K562 (cell line): ENCODE data around the gene SIX3. TPM values are rescaled to one million over a fixed set of nuclear protein-coding genes. Genes with fewer than 3 reads are reported as not detected.

Experiments used
- ATAC-seq: fragments of 200-7000 bp; cut with Tn5 transposase; 3 replicates; pipeline ENCODE4 v1.9.1; 2020; ENCODE audit warnings: moderate library complexity
- BruUV-seq: library from RNA; stranded (reverse); fragments of 400-500 nt; replicated peaks from 2 replicates; lab custom pipeline; 2021; lab: Mats Ljungman, UMichigan
- CTCF ChIA-PET: fragments of 300-600 bp; formaldehyde crosslinking; extraction: SDS; loops from one replicate; lab custom pipeline; 2021; ENCODE audit warnings: low intra/inter-chr PET ratio; lab: Yijun Ruan, JAX
- POLR2A ChIA-PET: fragments of 300-600, 350-650 bp; sonication (Branson Sonifier 250); formaldehyde crosslinking; extraction: SDS; loops from one replicate; lab custom pipeline; 2021; ENCODE audit warnings: antibody characterized with exemption, inconsistent platforms; lab: Yijun Ruan, JAX
- DNase-seq, 4 experiments: peaks; one replicate each; pipeline versions ENCODE4 v3.0.0 to v3.0.0-alpha.2; 2011 to 2018; ENCODE audit warnings: low spot score in 3 of 4, mixed read lengths in 3 of 4; ENCODE audit errors: extremely low read depth in 1 of 4
- FAIRE-seq: peaks from 2 replicates; lab custom pipeline; 2011; peaks lifted over from hg19 to GRCh38; lab: Jason Lieb, UNC
- H2AFZ ChIP-seq: 2 replicates; pipeline ENCODE4 v1.6.0; 2011; ENCODE audit warnings: low read depth, low read length, control low read depth, inconsistent platforms
- H3K27ac ChIP-seq: fragments of 200-600 bp; 3 replicates; pipeline ENCODE4 v1.8.0; 2011; ENCODE audit warnings: low read depth, mild to moderate bottlenecking, control low read depth, inconsistent platforms, low read length, moderate library complexity, mixed read lengths; ENCODE audit errors: extremely low read depth
- H3K27me3 ChIP-seq, 2 experiments: fragments of 300-600 bp in 1 of 2; 2 replicates in 1 of 2; 3 replicates in 1 of 2; pipeline versions ENCODE4 v1.6.0 to v1.8.0; 2011; ENCODE audit warnings: inconsistent platforms in 2 of 2, low read length in 2 of 2, mild to moderate bottlenecking in 1 of 2, mixed read lengths in 1 of 2, moderate library complexity in 1 of 2; ENCODE audit not compliant: control insufficient read depth in 2 of 2, insufficient read depth in 2 of 2
- H3K36me3 ChIP-seq: fragments of 300-600 bp; 3 replicates; pipeline ENCODE4 v1.8.0; 2011; ENCODE audit warnings: mild to moderate bottlenecking, low read length, inconsistent platforms; ENCODE audit not compliant: control insufficient read depth, insufficient read depth
- H3K4me1 ChIP-seq, 2 experiments: fragments of 200-600 bp in 1 of 2; replicated peaks in 1 of 2; 2 replicates in 1 of 2; 3 replicates in 1 of 2; pipeline versions ENCODE4 v1.5.1 to v1.8.0; 2011; ENCODE audit warnings: inconsistent platforms in 2 of 2, low read length in 2 of 2, mild to moderate bottlenecking in 1 of 2, mixed read lengths in 1 of 2, moderate library complexity in 1 of 2; ENCODE audit not compliant: control insufficient read depth in 2 of 2, insufficient read depth in 2 of 2
- H3K4me2 ChIP-seq: 2 replicates; pipeline ENCODE4 v1.6.1; 2011; ENCODE audit warnings: low read length, control low read depth, inconsistent platforms, mixed read lengths; ENCODE audit not compliant: insufficient read depth
- H3K4me3 ChIP-seq: fragments of 200-600 bp; sonication (generic), shearing (Covaris generic); 2 replicates; pipeline ENCODE4 v1.5.1; 2016; ENCODE audit warnings: control low read depth, inconsistent platforms
- H3K79me2 ChIP-seq: fragments of 200-600 bp; 3 replicates; pipeline ENCODE4 v1.8.0; 2011; ENCODE audit warnings: low read length, inconsistent platforms; ENCODE audit not compliant: control insufficient read depth, insufficient read depth
- H3K9ac ChIP-seq, 2 experiments: 2 replicates each; pipeline versions ENCODE4 v1.6.0 to v1.6.1; 2011; ENCODE audit warnings: low read depth in 2 of 2, low read length in 2 of 2, control low read depth in 1 of 2, inconsistent platforms in 1 of 2, mild to moderate bottlenecking in 1 of 2, mixed read lengths in 1 of 2; ENCODE audit not compliant: insufficient read depth in 1 of 2
- H3K9me1 ChIP-seq: one replicate; pipeline ENCODE4 v1.6.0; 2011; ENCODE audit warnings: inconsistent platforms, mild to moderate bottlenecking, low read length, moderate library complexity; ENCODE audit not compliant: control insufficient read depth, insufficient read depth
- H3K9me3 ChIP-seq: replicated peaks from 2 replicates; pipeline ENCODE4 v1.5.1; 2011; ENCODE audit warnings: low read depth, low read length, inconsistent platforms; ENCODE audit not compliant: control insufficient read depth, insufficient read depth
- H4K20me1 ChIP-seq: replicated peaks from 2 replicates; pipeline ENCODE4 v1.6.1; 2011; ENCODE audit warnings: low read length, inconsistent platforms, mixed read lengths; ENCODE audit not compliant: control insufficient read depth, insufficient read depth
- EP400 ChIP-seq: fragments of 450-650 bp; IDR thresholded peaks from 2 replicates; pipeline ENCODE4 v1.6.1; 2017; ENCODE audit warnings: antibody characterized with exemption, mild to moderate bottlenecking, moderate library complexity
- HNRNPLL ChIP-seq: fragments of 200-400 bp; formaldehyde crosslinking; IDR thresholded peaks from 2 replicates; pipeline ENCODE4 v1.6.1; 2017; ENCODE audit warnings: low read length, low read depth, mild to moderate bottlenecking; ENCODE audit not compliant: poor library complexity, severe bottlenecking
- MYNN ChIP-seq, 2 experiments: sonication (generic); formaldehyde crosslinking in 1 of 2; IDR thresholded peaks; 2 replicates each; pipeline versions ENCODE4 v1.5.0 to v1.6.1; 2016 to 2020; ENCODE audit warnings: antibody characterized with exemption in 1 of 2, missing genetic modification reagents in 1 of 2
- NEUROD1 ChIP-seq: fragments of 150-350 bp; IDR thresholded peaks from 2 replicates; pipeline ENCODE4 v1.6.1; 2014; ENCODE audit warnings: borderline replicate concordance, low read length, low read depth; ENCODE audit not compliant: partially characterized antibody
- NFE2L1 ChIP-seq: fragments of 450-650 bp; IDR thresholded peaks from 2 replicates; pipeline ENCODE4 v1.6.1; 2016; ENCODE audit warnings: missing genetic modification characterization, low read depth, mild to moderate bottlenecking, missing compliant biosample characterization, moderate library complexity, borderline replicate concordance
- NR3C1 ChIP-seq: sonication (generic); formaldehyde crosslinking; IDR thresholded peaks from 2 replicates; pipeline ENCODE4 v1.8.1; 2022; ENCODE audit warnings: missing genetic modification reagents
- POU5F1 ChIP-seq: fragments of 150-350 bp; IDR thresholded peaks from 2 replicates; pipeline ENCODE4 v1.6.1; 2014; ENCODE audit warnings: borderline replicate concordance, low read length, low read depth, mild to moderate bottlenecking; ENCODE audit not compliant: partially characterized antibody
- RBM14 ChIP-seq: fragments of 200-400 bp; formaldehyde crosslinking; IDR thresholded peaks from 2 replicates; pipeline ENCODE4 v1.6.1; 2018; ENCODE audit warnings: low read depth, mild to moderate bottlenecking, low read length, moderate library complexity, borderline replicate concordance; ENCODE audit not compliant: insufficient read depth
- RBM34 ChIP-seq: fragments of 200-400 bp; formaldehyde crosslinking; IDR thresholded peaks from 2 replicates; pipeline ENCODE4 v1.6.1; 2018; ENCODE audit warnings: low read length, borderline replicate concordance; ENCODE audit not compliant: insufficient read depth
- RFX1 ChIP-seq: fragments of 450-650 bp; IDR thresholded peaks from 2 replicates; pipeline ENCODE4 v1.6.1; 2016; ENCODE audit warnings: mild to moderate bottlenecking, moderate library complexity
- RFX5 ChIP-seq: IDR thresholded peaks from 2 replicates; pipeline ENCODE4 v1.6.1; 2011; ENCODE audit warnings: low read depth, mild to moderate bottlenecking, improper control_type of control experiment, low read length
- SMAD1 ChIP-seq: fragments of 150-350 bp; IDR thresholded peaks from 2 replicates; pipeline ENCODE4 v1.6.1; 2014; ENCODE audit warnings: low read length, low read depth; ENCODE audit not compliant: partially characterized antibody
- SMC3 ChIP-seq: conservative IDR thresholded peaks from 2 replicates; pipeline ENCODE4 v1.6.1; 2011; ENCODE audit warnings: low read depth, low read length, improper control_type of control experiment; ENCODE audit not compliant: insufficient read depth
- ZBTB2 ChIP-seq: fragments of 450-650 bp; IDR thresholded peaks from 2 replicates; pipeline ENCODE4 v1.6.1; 2016; ENCODE audit warnings: antibody characterized with exemption
- ZBTB26 ChIP-seq: fragments of 450-650 bp; formaldehyde crosslinking; IDR thresholded peaks from 2 replicates; pipeline ENCODE4 v1.4.0; 2022; ENCODE audit warnings: missing genetic modification characterization
- ZNF140 ChIP-seq: fragments of 250-450 bp; sonication (Bioruptor Pico); IDR thresholded peaks from 2 replicates; pipeline ENCODE4 v1.8.0; 2021; ENCODE audit warnings: moderate library complexity, mild to moderate bottlenecking, inconsistent platforms
- ZNF398 ChIP-seq: fragments of 250-450 bp; sonication (Bioruptor Pico); IDR thresholded peaks from 2 replicates; pipeline ENCODE4 v1.8.0; 2021; ENCODE audit warnings: moderate library complexity, mild to moderate bottlenecking, inconsistent platforms
- ZNF75A ChIP-seq: fragments of 450-650 bp; formaldehyde crosslinking; IDR thresholded peaks from 2 replicates; pipeline ENCODE4 v1.4.0; 2020; ENCODE audit warnings: mild to moderate bottlenecking
- ZZZ3 ChIP-seq: fragments of 450-650 bp; IDR thresholded peaks from 2 replicates; pipeline ENCODE4 v1.6.1; 2016; ENCODE audit warnings: antibody characterized with exemption, mild to moderate bottlenecking, moderate library complexity
- WGBS: fragments of 100-300 bp; shearing (Covaris generic); methylation state at CpG from one replicate; pipeline ENCODE4 v1.1.6; 2016; ENCODE audit warnings: low coverage, mixed read lengths; ENCODE audit not compliant: insufficient coverage; ENCODE audit errors: missing lambda C conversion rate; 5-methylcytosine and 5-hydroxymethylcytosine counted together
- in situ Hi-C: fragments of 300-500 bp; cut with MboI; formaldehyde crosslinking; loops from 4 replicates; pipeline ENCODE4 v1.15.0; 2018; ENCODE audit warnings: inconsistent platforms, mixed read lengths
- intact Hi-C: fragments of 100-400 bp; cut with micrococcal nuclease; formaldehyde crosslinking; loops from 2 replicates; pipeline ENCODE4 v1.14.2; 2022
- polyA plus RNA-seq, 8 experiments: library from polyadenylated mRNA; depleted of rRNA in 4 of 8; stranded (reverse) in 5 of 8; unstranded in 3 of 8; fragments of >200 nt; fragmentation: Nextera tagmentation in 2 of 8; fragmentation: Illumina TruSeq in 1 of 8; extraction: Ambion mirVana in 2 of 8; extraction: Trizol in 1 of 8; gene quantifications; 2 replicates each; pipeline versions ENCODE4 v1.2.1 to v1.2.3, GENCODE V29; 2011 to 2014; ENCODE audit warnings: inconsistent platforms in 1 of 8, missing spikeins in 1 of 8
- total RNA-seq, 7 experiments: library from RNA; depleted of rRNA in 6 of 7; stranded (reverse); fragments of >200 nt in 6 of 7; fragmentation: Illumina TruSeq in 2 of 7; extraction: Trizol in 2 of 7; gene quantifications; 2 replicates each; pipeline versions ENCODE4 v1.2.1 to v1.2.3, GENCODE V29; 2011 to 2021; ENCODE audit warnings: low replicate concordance in 1 of 7

Gene SIX3
- total and polyA plus RNA-seq, 9 of the 15 experiments (the other 6 are each of a cell fraction or from before 2014, with no cell fraction given), result not detected

GRCh38 chr2:44929159-44929734 lies 12.3 kb upstream of the SIX3 start:
- no TSS peak for BruUV-seq
- no peaks in the 10 kb centered on the region for H3K9me1 ChIP-seq
- H2AFZ ChIP-seq, result no peak overlapping the region
- no peaks in the 10 kb centered on the region for H3K79me2 ChIP-seq
- intact Hi-C loops (no loop called here), in situ Hi-C loops (no loop called here)
- H3K4me1 ChIP-seq, result peaks cover 0 to 6% of the 10 kb centered on the region in 2 experiments; a peak in 2 of 5 replicates
- H3K36me3 ChIP-seq, result no peaks in the 10 kb centered on the region
- FAIRE-seq (no peak), DNase-seq (no peak), ATAC-seq (no peak)
- no peak overlapping the region for H3K9ac ChIP-seq
- ChIA-PET POLR2A (no interaction called here), CTCF (no interaction called here)
- no peaks in the 10 kb centered on the region for H4K20me1 ChIP-seq
- no peaks in the 10 kb centered on the region for H3K9me3 ChIP-seq
- H3K4me2 ChIP-seq, result no peak overlapping the region
- no peak for TF ChIP-seq ZNF140
- TF ChIP-seq MYNN (IDR thresholded peaks at IDR 0.05), result no peak
- TF ChIP-seq MYNN (CRISPR knock-in tag; IDR thresholded peaks at IDR 0.05), result no peak
- TF ChIP-seq RFX5, result no peak
- TF ChIP-seq POU5F1, result no peak
- no peak for TF ChIP-seq ZBTB2
- no peak for TF ChIP-seq SMAD1
- TF ChIP-seq RFX1, result no peak
- TF ChIP-seq ZBTB26 (CRISPR knock-in tag), result no peak
- no peak for TF ChIP-seq ZNF75A (CRISPR knock-in tag)
- TF ChIP-seq EP400, result no peak
- no peak for TF ChIP-seq ZZZ3
- TF ChIP-seq NFE2L1 (tag), result no peak
- TF ChIP-seq NEUROD1, result no peak
- TF ChIP-seq NR3C1 (CRISPR knock-in tag), result no peak
- TF ChIP-seq ZNF398 (CRISPR knock-in tag), result no peak
- TF ChIP-seq SMC3, result no peak
- no peak for TF ChIP-seq RBM14
- no peak for TF ChIP-seq HNRNPLL
- TF ChIP-seq RBM34, result no peak
- H3K27ac ChIP-seq, result no peak overlapping the region
- H3K4me3 ChIP-seq, result no peak overlapping the region
- peaks cover 39 to 67% of the 10 kb centered on the region in 2 experiments; a peak in 4 of 5 replicates for H3K27me3 ChIP-seq
- 17% methylated on average over 21 of the region's 66 CpGs for WGBS
